Measurements from ENCODE around the gene HDDC3.
A peak's percentile ranks its signal among the peaks of the same experiment; 100 is the strongest.
"Not testable (repeated sequence)": the region's sequence is repeated elsewhere in the genome, so short reads cannot be mapped to it uniquely, and the experiment has no call there.

HDDC3 gene

DNA sequence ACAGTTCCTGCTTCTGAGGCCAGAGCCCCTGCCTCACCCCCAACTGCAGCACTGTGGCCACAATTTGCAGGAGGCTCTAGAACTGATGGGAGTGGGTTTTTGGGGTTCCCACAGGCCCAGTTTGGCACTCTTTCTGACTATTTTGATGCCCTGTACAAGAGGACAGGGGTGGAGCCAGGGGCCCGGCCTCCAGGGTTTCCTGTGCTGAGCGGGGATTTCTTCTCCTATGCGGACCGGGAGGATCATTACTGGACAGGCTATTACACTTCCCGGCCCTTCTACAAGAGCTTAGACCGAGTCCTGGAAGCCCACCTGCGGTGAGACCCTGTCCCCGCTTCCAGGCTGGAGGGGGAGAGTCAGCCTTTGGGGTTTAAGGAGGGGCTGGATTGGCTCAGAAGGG, 22.4 kb downstream of the HDDC3 start:
- DNase-seq (ENCODE audit: low spot score): no peak

DNA sequence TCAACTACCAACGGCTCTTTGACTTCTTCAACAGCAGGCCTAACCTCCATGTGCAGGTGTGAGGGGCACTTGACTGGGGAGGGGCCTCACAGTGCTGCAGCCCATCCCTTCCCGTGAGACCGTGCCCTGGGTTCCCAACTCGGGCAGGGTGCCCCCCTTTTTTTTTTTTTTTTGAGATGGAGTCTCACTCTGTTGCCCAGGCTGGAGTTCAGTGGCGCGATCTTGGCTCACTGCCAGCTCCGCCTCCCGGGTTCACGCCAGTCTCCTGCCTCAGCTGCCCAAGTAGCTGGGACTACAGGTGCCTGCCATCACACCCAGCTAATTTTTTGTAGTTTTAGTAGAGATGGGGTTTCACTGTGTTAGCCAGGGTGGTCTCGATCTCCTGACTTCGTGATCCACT, 22.9 kb downstream of the HDDC3 start:
- DNase-seq (ENCODE audit: low spot score): not testable (repeated sequence)

DNA sequence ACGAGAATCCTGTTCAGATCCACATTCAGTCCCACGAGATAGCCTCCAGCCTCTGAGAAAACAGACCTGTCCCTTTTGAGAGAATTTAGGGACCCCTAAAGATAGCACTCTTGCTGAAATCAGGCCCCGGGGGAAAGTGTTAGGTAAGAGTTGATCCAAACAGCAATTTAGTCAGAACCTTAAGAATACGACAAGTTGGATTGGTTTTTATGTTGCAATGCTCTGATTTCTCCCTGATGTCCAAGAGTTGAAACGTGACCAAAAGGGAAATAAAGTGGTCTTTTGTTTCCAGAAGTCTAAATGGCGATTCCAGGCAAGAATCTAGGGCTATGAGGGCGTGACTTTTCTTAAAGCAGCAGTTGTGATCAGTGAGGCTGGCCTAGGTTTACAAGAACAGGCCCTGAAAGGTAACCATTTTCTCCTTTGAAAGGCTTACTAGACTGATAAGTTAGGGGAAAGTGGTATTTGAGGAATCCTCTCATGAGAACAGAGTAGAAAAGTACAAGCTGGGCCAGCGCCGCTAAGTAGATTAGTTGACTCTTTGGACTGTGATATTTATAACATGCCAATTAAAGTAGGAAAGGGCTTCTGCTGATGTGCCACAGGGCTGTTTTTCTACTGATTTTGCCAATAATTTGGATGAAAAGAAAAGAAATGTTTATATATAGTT, 24.4 kb downstream of the HDDC3 start:
- no peak for DNase-seq (ENCODE audit: low spot score)

DNA sequence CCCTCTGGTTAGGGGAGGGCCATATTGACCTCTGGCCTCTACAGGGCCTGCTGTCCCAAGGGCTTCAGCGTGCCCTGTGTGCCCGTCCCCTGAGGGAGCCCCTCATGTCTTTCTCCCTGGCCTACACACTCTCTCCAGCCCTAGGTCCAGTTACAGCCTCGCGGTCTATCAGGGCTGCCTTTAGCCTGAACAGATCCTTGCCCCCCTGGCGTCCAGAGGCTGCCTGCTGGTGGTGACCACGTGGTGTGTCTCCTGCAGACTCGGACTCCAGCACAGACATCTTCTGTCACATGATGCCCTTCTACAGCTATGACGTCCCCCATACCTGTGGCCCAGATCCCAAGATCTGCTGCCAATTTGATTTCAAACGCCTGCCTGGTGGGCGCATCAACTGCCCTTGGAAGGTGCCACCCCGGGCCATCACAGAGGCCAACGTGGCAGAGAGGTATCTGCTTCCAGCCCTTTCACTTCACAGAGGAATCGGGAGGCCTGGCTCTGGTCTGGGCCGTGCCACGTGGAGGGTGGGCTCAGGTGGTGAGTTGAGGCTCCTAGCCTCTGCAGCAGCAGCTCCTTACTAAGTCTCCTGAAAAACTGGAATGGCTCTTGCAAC, 25.2 kb downstream of the HDDC3 start:
- no peak for DNase-seq (ENCODE audit: low spot score)

DNA sequence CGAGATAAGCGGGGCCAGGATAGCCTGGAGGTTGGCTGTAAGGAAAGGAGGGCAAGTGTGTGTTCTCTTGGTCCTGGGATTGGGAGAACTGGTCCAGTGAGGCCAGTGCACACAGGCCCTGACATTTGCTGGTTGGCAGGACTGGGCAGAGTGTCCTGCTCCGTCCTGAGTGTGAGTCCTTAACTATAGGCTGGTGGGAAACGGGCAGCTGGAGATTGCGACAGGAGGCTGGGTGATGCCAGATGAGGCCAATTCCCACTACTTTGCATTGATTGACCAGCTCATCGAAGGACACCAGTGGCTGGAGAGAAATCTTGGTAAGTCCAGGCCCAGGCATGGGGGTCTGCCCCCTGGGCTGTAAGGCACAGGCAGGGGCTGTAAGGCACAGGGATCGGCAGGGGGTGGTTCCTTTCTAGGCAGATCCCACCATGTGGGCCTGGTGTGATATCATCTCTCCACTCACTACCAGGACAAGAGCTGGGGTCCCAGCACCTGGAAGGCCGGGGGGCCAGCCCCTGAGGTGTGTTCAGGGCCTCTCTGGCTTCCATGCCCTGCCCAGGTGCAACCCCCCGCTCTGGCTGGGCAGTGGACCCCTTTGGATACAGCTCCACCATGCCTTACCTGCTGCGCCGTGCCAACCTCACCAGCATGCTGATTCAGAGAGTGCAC, 26.0 kb downstream of the HDDC3 start:
- DNase-seq (ENCODE audit: low spot score): no peak

DNA sequence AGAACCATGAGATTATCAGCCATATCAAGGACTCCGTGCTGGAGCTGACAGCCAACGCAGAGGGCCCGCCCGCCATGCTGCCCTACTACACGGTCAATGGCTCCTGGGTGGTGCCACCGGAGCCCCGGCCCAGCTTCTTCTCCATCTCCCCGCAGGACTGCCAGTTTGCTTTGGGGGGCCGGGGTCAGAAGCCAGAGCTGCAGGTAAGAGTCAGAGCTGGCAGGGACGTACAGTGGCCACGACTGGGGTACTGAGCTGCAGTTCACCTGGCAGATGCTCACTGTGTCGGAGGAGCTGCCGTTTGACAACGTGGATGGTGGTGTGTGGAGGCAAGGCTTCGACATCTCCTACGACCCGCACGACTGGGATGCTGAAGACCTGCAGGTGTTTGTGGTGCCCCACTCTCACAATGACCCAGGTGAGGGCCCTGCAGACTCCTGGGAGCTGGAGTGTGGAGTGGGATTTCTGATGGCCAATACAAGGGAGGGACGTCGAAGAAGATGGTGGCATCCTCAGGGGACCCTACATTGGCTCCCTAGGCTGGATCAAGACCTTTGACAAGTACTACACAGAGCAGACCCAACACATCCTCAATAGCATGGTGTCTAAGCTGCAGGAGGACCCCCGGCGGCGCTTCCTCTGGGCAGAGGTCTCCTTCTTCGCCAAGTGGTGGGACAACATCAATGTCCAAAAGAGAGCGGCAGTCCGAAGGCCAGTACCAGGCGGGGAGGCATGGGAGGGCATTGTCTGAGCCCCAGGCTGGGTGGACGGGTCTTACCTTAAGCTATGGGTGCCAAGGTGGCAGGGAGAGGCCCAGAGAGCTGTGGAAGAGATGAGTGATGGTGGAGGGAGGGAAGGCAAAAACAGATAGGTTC, 26.8 kb downstream of the HDDC3 start:
- DNase-seq (ENCODE audit: low spot score): no peak

DNA sequence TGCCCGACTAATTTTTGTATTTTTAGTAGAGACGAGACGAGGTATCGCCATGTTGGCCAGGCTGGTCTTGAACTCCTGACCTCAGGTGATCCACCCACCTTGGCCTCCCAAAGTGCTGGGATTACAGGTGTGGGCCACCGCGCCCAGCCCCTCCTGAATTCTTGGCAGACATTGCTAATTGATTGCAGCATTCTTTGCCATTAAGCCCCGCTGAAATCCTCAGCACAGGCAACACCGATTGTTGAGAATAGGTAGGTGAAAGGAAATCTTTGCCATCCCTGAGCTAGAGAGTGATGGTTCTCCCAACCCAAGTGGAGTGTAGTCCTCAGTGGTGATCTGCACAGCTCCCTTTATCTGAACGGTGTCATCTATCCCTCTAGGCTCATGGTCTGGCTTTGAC, 27.6 kb downstream of the HDDC3 start:
- no peak for DNase-seq (ENCODE audit: low spot score)

DNA sequence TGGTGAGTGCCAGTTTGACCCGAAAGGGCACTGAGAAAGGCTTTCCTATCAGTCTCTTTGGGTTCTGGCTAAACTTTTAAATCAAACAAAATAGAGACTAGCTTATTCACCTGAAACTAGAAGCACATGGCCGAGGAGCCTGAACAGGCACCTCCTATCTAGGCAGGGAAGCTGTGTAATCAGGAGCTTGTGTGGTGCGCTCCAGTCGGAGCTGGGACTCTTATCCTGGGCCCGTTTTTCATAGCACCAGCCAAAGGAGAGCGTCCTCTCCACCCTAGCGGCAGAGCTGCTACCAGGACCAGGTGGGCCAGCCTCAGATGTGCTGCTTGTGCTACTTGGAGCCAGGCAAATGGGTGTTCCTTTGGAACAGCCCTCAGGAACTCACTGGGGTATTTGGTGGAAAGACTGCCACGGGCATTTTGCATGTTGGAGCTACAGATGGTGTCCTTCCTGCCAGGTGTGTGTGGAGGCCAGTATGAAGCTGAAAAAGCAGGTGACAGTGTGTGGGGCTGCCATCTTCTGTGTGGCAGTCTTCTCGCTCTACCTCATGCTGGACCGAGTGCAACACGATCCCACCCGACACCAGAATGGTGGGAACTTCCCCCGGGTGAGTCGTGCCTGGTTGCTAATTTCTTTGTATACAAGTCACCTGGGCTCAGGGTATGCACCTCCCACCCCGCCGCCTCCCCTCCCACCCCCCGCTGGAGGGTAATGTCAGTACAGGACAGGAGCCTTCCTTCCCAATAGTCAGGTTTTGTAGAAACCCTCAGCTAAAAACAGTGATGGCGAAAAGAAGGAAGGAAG, 28.4 kb downstream of the HDDC3 start:
- no peak for DNase-seq (ENCODE audit: low spot score)

DNA sequence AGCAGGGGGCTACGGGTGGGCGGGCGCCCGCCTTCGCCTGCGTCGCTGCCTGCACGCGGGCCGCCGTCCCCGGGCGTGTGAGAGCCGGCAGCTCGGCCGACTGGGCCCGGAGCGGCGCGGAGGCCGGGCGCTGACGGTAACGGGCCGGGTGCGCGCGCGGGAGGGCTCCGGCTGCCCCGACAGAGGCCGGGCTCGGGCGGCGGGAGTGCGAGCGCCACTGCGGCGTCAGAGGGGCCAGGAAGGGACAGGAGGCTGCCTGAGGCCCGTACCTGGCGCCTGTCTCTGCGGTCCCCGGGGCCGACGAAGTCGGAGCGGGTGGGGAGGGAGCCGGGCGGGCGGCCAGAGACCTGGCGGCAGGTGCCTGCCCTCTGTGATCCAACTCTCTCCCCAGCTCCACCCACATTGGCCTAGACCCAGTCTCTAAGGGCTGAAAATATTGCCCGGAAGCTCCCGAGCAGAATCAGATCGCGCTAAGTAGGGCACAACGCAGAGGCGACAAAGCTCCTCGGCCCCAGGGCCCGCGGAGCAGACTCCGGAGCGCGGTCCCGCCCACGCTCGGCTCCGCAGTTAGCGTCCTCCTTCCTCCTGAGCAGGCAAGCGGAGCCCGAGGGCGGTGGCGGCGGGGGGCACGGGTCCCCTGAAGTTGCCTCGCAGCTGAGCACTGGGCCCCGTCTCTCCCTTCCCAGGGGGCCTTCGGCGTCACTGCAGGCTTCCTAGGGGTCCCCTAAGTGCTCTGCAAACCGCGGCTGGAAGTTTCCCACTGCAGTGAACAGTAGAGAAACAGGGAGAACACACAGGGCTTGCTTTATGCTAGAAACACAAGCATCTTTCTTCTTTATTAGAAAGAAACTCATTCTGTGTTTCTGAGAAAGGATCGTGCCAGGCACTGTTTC, 29.3 kb downstream of the HDDC3 start, which contains the start of gene MAN2A2:
MAN2A2 (plus strand) TSS at position 463 of the 893 bp plus-strand sequence. CDS start 906 bp downstream, outside the sequence.
- no peak for DNase-seq (ENCODE audit: low spot score)

DNA sequence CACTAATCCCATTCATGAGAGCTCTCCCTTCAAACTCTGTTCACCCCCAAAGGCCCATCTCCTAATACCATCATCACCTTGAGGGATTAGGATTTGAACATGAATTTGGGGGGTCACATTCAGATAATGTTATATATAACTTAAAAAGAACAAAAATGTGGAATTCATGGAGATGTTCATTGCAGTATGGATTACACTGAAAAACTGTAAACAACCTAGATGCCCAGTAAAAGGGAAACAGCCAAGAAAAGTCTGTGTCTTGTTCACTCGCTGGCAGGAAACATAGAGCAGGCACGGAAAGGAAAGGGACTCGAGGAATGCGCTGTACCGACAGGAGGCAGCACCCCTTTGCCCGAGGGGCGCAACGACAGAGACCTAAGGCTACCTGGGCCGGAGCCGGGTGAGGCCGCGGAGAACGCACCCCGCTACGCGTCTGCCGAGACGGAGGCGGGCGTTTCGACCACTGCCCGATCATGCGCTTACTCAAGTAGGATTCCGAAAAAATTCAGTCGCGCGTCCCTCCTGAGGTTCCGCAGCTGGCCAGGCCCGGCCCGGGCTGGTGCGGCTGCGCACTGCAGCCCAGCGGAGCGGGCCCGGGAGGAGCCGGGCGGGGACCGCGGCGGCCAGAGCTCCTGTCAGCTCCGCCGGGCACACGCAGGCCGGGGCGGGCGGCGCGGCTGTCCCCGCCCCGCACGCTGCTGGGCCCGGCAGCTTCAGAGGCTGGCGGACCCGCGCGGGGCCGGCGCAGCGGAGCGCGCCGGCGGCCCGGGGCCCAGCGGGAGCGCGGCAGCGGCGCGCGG, 30.1 kb downstream of the HDDC3 start:
- DNase-seq (ENCODE audit: low spot score): peak; percentile 86

DNA sequence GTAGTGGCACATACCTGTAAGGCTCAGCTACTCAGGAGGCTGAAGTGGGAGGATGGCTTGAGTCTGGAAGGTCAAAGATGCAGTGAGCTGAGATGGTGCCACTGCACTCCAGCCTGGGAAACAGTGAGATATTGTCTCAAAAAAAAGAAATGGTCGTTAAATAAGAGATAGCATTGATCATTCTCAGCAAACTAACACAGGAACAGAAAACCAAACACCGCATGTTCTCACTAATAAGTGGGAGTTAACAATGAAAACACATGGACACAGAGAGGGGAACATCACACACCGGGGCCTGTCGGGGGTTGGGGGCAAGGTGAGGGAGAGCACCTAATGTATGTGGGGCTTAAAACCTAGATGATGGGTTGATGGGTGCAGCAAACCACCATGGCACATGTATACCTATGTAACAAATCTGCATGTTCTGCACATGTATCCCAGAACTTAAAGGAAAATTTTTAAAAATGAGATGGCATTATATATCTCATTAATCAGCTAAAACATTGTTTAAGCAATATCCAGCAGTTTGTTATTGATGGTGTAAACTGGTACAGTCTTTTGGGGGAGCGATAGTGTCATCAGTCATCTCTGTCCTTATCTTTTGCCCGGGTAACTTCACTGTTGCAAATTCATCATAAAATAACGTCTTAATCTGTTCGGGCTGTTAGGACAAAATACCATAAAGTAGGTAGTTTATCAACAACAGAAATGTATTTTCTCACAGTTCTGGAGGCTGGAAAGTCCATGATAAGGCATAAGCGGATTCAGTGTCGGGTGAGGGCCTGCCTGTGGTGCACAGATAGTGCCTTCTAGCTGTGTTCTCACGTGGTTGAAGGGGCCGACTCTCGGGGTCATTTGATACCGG, 30.9 kb downstream of the HDDC3 start:
- DNase-seq (ENCODE audit: low spot score): no peak

DNA sequence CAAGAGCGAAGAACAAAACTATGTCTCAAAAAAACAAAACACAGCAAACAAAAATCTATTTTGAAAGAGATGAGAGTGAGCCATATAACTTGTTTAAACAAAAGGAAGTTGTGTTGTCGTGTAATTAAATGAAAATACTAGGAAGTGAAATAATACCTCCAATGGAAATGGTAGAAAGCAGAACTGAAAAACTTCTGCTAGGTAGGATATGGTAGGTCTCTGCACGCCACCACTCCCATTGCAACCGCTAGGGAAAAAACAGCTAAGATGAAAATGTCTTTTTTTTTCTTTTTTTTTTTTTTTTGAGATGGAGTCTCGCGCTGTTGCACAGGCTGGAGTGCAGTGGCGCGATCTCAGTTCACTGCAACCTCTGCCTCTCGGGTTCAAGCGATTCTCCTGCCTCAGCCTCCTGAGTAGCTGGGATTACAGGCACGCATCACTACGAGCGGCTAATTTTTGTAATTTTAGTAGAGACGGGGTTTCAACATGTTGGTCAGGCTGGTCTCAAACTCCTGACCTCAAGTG, 35.2 kb downstream of the HDDC3 start:
- DNase-seq (ENCODE audit: low spot score): not testable (repeated sequence)

DNA sequence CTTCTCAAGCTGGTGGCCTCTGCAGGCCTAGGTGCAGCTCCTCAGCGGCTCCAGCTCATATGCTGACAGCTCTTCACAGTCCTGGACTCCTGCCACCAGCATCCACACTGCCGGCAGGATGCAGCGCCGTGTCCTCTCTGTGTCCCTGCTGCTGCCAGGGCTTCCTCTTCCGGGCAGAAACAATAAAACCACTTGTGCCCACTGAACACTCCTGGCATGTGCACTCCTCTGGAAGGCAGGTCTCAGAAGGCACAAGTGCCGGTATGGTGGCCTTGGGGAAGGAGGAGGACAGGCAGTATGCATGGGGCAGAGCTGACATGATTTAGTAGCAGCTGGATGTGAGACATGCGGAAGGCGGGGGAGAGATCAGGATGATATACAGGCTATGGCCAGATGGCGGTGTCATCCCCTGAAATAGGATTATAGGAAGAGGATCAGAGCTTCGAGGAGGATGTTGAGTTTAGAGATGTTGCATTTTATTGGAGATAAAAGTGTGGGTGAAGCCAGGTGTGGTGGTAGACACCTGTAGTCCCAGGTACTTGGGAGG, 36.7 kb downstream of the HDDC3 start:
- DNase-seq (ENCODE audit: low spot score): no peak

DNA sequence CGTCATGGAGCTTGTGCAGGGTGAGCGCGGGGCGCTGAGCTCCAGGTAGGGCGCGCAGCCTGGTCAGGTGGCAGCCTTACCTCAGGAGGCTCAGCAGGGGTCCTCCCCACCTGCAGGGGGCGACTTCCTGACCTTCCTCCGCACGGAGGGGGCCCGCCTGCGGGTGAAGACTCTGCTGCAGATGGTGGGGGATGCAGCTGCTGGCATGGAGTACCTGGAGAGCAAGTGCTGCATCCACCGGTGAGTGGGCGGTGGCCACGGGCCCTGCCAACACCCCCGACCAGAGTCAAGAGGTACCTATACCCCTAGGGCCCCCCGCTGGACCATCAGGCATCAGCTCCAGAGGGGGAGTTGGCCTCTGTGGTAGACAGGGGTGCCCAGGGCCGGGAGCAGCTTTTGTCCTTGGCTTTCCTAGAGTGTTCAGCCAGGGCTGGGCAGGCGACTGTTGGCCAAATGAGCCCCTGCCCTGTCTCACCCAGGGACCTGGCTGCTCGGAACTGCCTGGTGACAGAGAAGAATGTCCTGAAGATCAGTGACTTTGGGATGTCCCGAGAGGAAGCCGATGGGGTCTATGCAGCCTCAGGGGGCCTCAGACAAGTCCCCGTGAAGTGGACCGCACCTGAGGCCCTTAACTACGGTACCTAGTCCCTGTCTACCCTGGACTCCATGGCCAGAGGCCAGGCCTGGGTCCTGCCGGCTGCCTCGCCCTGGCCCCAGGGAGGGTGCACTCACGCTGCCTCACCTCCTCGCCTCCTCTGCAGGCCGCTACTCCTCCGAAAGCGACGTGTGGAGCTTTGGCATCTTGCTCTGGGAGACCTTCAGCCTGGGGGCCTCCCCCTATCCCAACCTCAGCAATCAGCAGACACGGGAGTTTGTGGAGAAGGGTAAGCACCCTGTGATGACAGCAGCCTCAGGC, 38.9 kb downstream of the HDDC3 start:
- no peak for DNase-seq (ENCODE audit: low spot score)

DNA sequence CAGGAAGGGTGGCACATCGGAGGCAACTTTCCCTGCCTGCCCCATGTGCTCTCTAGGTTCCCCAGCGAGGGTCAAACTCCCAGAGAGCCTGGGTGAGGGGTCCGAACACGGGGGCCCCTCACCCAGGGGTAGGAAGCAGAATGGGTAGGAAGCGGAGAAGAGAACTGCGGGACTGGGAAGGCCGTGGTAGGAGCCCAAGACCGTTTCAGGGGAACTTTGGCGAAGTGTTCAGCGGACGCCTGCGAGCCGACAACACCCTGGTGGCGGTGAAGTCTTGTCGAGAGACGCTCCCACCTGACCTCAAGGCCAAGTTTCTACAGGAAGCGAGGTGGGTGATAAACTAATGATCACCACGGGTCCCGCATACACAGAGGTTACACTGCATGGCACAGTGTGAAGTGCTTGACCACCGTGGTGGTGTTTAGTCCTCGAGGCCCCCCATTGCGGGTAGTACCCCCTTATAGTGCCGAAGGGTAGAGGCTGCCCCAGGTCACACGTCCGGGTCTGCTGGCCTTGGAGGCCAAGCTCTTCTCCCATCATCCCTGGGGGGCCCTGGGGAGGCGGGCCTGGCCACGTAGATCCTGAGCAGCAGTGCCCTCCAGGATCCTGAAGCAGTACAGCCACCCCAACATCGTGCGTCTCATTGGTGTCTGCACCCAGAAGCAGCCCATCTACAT, 39.7 kb downstream of the HDDC3 start:
- no peak for DNase-seq (ENCODE audit: low spot score)

DNA sequence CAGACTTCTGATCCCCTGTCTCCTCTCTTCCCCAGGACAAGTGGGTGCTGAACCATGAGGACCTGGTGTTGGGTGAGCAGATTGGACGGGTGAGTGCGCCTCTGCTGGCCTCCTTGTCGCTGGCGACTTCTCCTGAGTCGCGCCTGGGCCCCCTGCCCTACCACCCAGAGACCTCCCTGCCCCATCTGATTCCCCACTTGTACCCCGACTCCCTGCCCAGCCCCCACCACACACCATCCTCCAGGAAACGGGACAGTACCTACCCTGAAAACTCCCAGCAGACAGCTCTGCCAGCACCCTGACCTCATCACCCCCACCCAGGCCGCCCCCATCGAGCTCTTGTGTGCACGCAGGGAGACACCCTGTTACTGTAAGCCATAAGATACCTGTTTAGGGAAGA, 40.3 kb downstream of the HDDC3 start:
- DNase-seq (ENCODE audit: low spot score): no peak
